Common myeloid progenitor, CD34-positive (primary cell): Measurements from ENCODE around the gene TRIM34.
"Not testable (repeated sequence)": the region's sequence is repeated elsewhere in the genome, so short reads cannot be mapped to it uniquely, and the experiment has no call there.

Source experiments
- CTCF ChIA-PET: fragments of 350-600 bp; sonication (Branson Sonifier 250); formaldehyde crosslinking; loops from one replicate; lab custom pipeline; 2021; ENCODE audit warnings: antibody characterized with exemption; lab: Charles Lee
- POLR2A ChIA-PET: fragments of 350-600 bp; sonication (Branson Sonifier 250); formaldehyde crosslinking; loops from one replicate; lab custom pipeline; 2021; ENCODE audit warnings: antibody characterized with exemption; lab: Charles Lee
- DNase-seq, 3 donors: peaks; one replicate each; pipeline versions ENCODE4 v3.0.0 to v3.0.0-alpha.2; 2013
- H3K27ac ChIP-seq, 2 experiments: 1 replicate in 1 of 2; 2 replicates in 1 of 2; pipeline ENCODE4 v1.7.0; 2013; ENCODE audit warnings: inconsistent platforms in 2 of 2, low read length in 2 of 2, mild to moderate bottlenecking in 2 of 2, low read depth in 1 of 2, moderate library complexity in 1 of 2; ENCODE audit not compliant: severe bottlenecking in 2 of 2, insufficient read depth in 1 of 2, poor library complexity in 1 of 2
- H3K27me3 ChIP-seq, 5 experiments: replicated peaks in 2 of 5; 1 replicate in 3 of 5; 2 replicates in 2 of 5; pipeline versions ENCODE4 v1.6.1 to v1.7.0; 2013; ENCODE audit warnings: low read length in 4 of 5, mild to moderate bottlenecking in 2 of 5, moderate library complexity in 2 of 5, inconsistent platforms in 1 of 5; ENCODE audit not compliant: insufficient read depth in 5 of 5, control insufficient read depth in 4 of 5
- H3K36me3 ChIP-seq, 4 experiments: 1 replicate in 2 of 4; 2 replicates in 2 of 4; pipeline versions ENCODE4 v1.6.1 to v1.7.0; 2013; ENCODE audit warnings: low read length in 3 of 4, control low read depth in 1 of 4, mild to moderate bottlenecking in 1 of 4; ENCODE audit not compliant: control insufficient read depth in 4 of 4, insufficient read depth in 4 of 4
- H3K4me1 ChIP-seq, 4 experiments: 1 replicate in 3 of 4; 2 replicates in 1 of 4; pipeline versions ENCODE4 v1.6.1 to v1.7.1; 2013; ENCODE audit warnings: low read length in 3 of 4, mild to moderate bottlenecking in 3 of 4, control low read depth in 1 of 4, inconsistent platforms in 1 of 4, moderate library complexity in 1 of 4; ENCODE audit not compliant: control insufficient read depth in 4 of 4, insufficient read depth in 4 of 4; ENCODE audit errors: control extremely low read depth in 1 of 4
- H3K4me3 ChIP-seq, 7 experiments: 1 replicate in 4 of 7; 2 replicates in 3 of 7; pipeline versions ENCODE4 v1.5.1 to v1.7.0; 2013; ENCODE audit warnings: mild to moderate bottlenecking in 7 of 7, low read length in 6 of 7, moderate library complexity in 6 of 7, inconsistent platforms in 2 of 7, low read depth in 2 of 7, control low read depth in 1 of 7; ENCODE audit not compliant: insufficient read depth in 4 of 7, control insufficient read depth in 1 of 7; ENCODE audit errors: extremely low read depth in 1 of 7
- H3K9me3 ChIP-seq, 5 experiments: 1 replicate in 4 of 5; 2 replicates in 1 of 5; pipeline versions ENCODE4 v1.6.1 to v1.7.1; 2013; ENCODE audit warnings: low read length in 4 of 5, mild to moderate bottlenecking in 2 of 5, inconsistent platforms in 1 of 5, low read depth in 1 of 5, moderate library complexity in 1 of 5; ENCODE audit not compliant: control insufficient read depth in 4 of 5, insufficient read depth in 2 of 5; ENCODE audit errors: control extremely low read depth in 1 of 5
- WGBS: methylation state at CpG from one replicate; pipeline ENCODE4 v1.1.5; 2013; ENCODE audit not compliant: insufficient coverage; 5-methylcytosine and 5-hydroxymethylcytosine counted together

The TRIM34 gene

DNA sequence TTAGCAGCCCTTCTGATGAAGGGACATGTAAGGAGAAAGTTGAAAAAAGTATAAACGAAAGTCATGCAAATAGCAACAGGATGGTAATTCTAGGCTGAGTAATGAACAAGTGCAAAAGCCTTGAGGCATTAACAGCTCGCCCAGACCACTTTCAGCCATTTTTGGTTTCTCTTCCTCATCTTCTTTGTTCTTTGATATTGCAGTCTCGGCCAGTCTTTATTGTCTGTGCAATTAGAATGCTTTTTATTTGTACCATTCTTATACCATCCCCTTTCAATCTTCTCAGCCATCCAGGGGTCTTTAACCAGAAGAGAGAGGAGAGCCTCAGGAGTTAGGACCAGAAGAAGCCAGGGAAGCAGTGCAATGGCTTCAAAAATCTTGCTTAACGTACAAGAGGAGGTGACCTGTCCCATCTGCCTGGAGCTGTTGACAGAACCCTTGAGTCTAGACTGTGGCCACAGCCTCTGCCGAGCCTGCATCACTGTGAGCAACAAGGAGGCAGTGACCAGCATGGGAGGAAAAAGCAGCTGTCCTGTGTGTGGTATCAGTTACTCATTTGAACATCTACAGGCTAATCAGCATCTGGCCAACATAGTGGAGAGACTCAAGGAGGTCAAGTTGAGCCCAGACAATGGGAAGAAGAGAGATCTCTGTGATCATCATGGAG, 7.3 kb downstream of the TRIM34 start:
- WGBS = 97% methylated on average over 4 of the region's 5 CpGs
- H3K4me1 ChIP-seq = peaks cover 3 to 9% (median 7%) of the 10 kb centered on the region in 4 experiments
- POLR2A ChIA-PET = no interaction called here
- no peak for DNase-seq
- no peak overlapping the region for H3K4me3 ChIP-seq
- H3K27ac ChIP-seq = no peak overlapping the region
- H3K27me3 ChIP-seq = no peaks in the 10 kb centered on the region
- CTCF ChIA-PET = no interaction called here
- no peaks in the 10 kb centered on the region for H3K9me3 ChIP-seq
- peaks cover 6 to 27% (median 11%) of the 10 kb centered on the region in 4 experiments for H3K36me3 ChIP-seq

DNA sequence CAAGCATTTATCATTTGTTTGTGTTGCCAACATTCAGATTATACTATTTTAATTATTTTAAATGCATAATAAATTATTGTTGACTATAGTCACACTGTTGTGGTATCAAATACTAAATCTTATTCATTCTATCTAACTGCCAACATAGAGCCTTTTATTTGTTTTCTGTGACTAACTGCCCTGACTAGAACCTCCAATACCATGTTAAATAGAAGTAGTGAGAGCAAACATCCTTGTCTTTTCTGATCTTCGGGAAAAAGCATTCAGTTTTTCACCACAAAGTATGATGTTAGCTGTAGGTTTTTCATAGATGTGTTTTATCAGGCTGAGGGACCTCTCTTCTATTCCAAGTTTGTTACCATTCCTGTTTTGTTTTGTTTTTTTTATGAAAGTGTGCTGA, 15.2 kb downstream of the TRIM34 start:
- POLR2A ChIA-PET = no interaction called here
- Histone ChIP-seq H3K4me1 (no peaks in the 10 kb centered on the region), H3K27me3 (no peaks in the 10 kb centered on the region), H3K4me3 (no peak overlapping the region), H3K36me3 (peaks cover 9 to 53% (median 18%) of the 10 kb centered on the region in 4 experiments), H3K27ac (no peak overlapping the region), H3K9me3 (peaks cover 0 to 5% (median 0%) of the 10 kb centered on the region in 5 experiments)
- no peak for DNase-seq
- CTCF ChIA-PET = no interaction called here
- no CpG with 5 or more reads among the region's 1 CpG for WGBS

DNA sequence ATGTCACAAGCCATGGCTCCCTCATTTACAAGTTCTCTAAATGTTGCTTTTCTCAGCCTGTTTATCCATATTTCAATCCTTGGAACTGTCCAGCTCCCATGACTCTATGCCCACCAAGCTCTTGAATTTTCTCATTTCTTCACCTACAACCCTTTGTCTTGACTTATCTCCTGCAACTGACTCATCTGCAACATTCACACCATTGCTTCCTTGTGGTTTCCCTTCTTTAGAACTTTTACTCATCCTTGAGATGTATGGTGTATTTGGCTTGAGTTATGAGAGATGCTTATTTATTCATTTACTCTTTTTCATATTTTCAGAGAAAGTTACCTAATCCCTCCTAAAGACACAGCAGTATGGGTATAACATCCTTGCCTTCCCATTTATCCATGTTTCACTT, 18.8 kb downstream of the TRIM34 start:
- DNase-seq = no peak
- no peak overlapping the region for H3K27ac ChIP-seq
- H3K4me1 ChIP-seq = no peaks in the 10 kb centered on the region
- H3K27me3 ChIP-seq = no peaks in the 10 kb centered on the region
- ChIA-PET CTCF (interaction anchor here (1.3 to 1.4 kb wide), 2 partner anchors 16 to 17 kb away, joined by 3 read pairs; no protein-coding TSS in a partner anchor), POLR2A (no interaction called here)
- peaks cover 0 to 5% (median 0%) of the 10 kb centered on the region in 5 experiments for H3K9me3 ChIP-seq
- peaks cover 9 to 36% (median 13%) of the 10 kb centered on the region in 4 experiments for H3K36me3 ChIP-seq
- H3K4me3 ChIP-seq = no peak overlapping the region

DNA sequence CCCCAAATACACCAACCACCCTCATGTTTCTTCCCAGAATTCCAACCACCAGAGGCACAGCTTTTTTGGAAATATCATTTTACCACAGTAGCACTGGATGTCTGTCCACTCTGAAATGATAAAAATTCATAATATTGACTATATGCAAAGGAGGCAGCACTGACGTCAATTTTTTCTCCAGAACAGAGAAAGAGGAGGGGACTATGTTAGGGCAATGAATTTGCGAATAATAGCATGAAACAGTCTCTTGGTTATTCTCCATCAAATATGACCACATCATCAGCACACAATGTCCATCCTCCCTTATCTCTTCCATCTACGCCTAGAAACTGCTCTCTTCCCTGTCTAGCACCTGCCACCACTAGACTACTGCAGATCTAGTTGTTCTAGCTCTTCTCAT, 21.3 kb downstream of the TRIM34 start:
- WGBS = 92% methylated on average over 1 of the region's 3 CpGs
- no peak for DNase-seq
- ChIA-PET POLR2A (no interaction called here), CTCF (no interaction called here)
- Histone ChIP-seq H3K4me3 (no peak overlapping the region), H3K9me3 (no peaks in the 10 kb centered on the region), H3K4me1 (no peaks in the 10 kb centered on the region), H3K27ac (no peak overlapping the region), H3K27me3 (no peaks in the 10 kb centered on the region), H3K36me3 (peaks cover 8 to 21% (median 11%) of the 10 kb centered on the region in 4 experiments)

DNA sequence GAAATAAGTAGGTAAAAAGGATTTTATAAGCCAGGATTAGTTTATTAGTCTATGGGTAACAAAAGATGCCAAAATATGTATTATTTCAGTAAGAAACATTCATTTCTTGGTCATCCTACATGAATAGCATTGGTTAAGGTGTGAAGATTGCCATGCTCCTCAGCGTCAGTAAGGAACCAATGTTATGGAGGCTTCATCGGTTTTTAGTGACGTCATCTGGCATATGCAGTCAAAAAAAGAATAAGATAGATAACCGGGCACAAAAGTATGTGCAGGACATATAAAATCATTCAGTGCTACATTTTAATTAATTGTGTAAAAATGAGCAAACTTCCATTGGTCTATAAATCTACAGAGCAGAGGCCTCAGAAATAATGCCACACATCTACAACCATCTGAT, 30.7 kb downstream of the TRIM34 start:
- H3K27ac ChIP-seq = no peak overlapping the region
- 92% methylated on average over 4 of the region's 4 CpGs for WGBS
- POLR2A ChIA-PET = interaction anchor here (0.6 kb wide), 1 partner anchor 25 kb away, joined by 3 read pairs; no protein-coding TSS in a partner anchor
- no peak for DNase-seq
- CTCF ChIA-PET = no interaction called here
- peaks cover 0 to 4% (median 1%) of the 10 kb centered on the region in 4 experiments for H3K36me3 ChIP-seq
- no peaks in the 10 kb centered on the region for H3K27me3 ChIP-seq
- H3K4me1 ChIP-seq = no peaks in the 10 kb centered on the region
- peaks cover 0 to 8% (median 0%) of the 10 kb centered on the region in 5 experiments for H3K9me3 ChIP-seq
- no peak overlapping the region for H3K4me3 ChIP-seq

DNA sequence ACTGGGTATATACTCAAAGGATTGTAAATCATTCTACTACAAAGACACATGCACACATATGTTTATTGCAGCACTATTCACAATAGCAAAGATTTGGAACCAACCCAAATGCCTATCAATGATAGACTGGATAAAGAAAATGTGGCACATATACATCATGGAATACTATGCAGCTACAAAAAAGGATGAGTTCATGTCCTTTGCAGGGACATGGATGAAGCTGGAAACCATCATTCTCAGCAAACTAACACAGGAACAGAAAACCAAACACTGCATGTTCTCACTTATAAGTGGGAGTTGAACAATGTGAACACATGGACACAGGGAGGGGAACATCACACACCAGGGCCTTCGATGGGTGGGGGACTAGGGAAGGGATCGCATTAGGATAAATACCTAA, 32.2 kb downstream of the TRIM34 start:
- H3K27me3 ChIP-seq, POLR2A ChIA-PET, DNase-seq, H3K4me1 ChIP-seq, CTCF ChIA-PET, H3K27ac ChIP-seq, H3K9me3 ChIP-seq, H3K36me3 ChIP-seq, H3K4me3 ChIP-seq: not testable (repeated sequence)
- 100% methylated on average over 1 of the region's 2 CpGs for WGBS

DNA sequence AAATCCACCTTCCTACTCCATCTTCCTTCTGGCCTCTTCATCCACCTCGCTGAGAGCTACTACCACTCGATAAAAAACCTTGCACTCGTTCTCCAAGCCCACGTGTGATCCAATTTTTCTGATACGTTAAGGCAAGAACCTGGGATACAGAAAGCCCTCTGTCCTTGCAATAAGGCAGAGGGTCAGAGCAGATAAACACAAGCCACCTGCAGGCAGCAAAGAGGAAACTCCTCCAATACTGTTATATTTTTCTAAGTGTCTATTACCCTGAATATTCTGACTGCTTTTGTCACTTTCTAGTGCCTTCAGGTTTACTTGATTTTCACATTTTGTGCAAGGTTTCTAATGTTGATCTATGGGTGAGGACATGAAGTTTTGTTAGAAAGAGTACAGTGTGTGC, 33.5 kb downstream of the TRIM34 start:
- CTCF ChIA-PET = no interaction called here
- 96% methylated on average over 5 of the region's 5 CpGs for WGBS

More for the DNA sequence above, 33.5 kb downstream of the TRIM34 start:
- Histone ChIP-seq H3K27ac (no peak overlapping the region), H3K36me3 (peaks cover 3 to 10% (median 4%) of the 10 kb centered on the region in 4 experiments), H3K4me3 (no peak overlapping the region), H3K27me3 (no peaks in the 10 kb centered on the region), H3K9me3 (no peaks in the 10 kb centered on the region), H3K4me1 (no peaks in the 10 kb centered on the region)
- POLR2A ChIA-PET = no interaction called here
- DNase-seq = no peak
